ENCODE data around the gene KCNRG.

The KCNRG gene

DNA sequence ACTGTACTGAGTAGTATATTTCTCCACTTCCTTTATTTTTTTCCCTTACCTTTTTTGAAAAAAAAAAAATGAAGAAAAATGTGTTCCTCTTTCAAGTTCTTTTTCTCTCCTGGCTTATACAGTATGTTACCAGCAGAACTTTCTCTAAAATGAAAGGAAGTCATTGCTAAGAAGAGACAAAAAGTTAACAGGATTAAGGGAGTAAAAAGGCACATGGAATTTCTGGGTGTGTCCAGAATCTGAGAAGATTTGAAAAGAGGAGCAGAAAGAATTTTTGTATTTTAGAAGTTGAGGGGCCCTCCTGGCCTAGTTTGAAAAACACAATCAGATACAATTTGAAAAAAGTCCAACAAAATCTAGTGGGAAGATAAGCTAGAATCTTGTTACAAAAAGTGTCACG, 39.4 kb upstream of the KCNRG start:
- H3K27me3 ChIP-seq (ENCODE audit: insufficient read depth, low read length, poor library complexity, severe bottlenecking) = no peaks in the 10 kb centered on the region
- no peaks in the 10 kb centered on the region for H3F3A ChIP-seq (ENCODE audit: low read depth)
- H3K9me2 ChIP-seq (replicated peaks; ENCODE audit: low read depth, low read length) = no peaks in the 10 kb centered on the region
- TF ChIP-seq, protein P1, sequence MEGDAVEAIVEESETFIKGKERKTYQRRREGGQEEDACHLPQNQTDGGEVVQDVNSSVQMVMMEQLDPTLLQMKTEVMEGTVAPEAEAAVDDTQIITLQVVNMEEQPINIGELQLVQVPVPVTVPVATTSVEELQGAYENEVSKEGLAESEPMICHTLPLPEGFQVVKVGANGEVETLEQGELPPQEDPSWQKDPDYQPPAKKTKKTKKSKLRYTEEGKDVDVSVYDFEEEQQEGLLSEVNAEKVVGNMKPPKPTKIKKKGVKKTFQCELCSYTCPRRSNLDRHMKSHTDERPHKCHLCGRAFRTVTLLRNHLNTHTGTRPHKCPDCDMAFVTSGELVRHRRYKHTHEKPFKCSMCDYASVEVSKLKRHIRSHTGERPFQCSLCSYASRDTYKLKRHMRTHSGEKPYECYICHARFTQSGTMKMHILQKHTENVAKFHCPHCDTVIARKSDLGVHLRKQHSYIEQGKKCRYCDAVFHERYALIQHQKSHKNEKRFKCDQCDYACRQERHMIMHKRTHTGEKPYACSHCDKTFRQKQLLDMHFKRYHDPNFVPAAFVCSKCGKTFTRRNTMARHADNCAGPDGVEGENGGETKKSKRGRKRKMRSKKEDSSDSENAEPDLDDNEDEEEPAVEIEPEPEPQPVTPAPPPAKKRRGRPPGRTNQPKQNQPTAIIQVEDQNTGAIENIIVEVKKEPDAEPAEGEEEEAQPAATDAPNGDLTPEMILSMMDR (conservative IDR thresholded peaks at IDR 0.05; ENCODE audit: low read length) = no peak
- no peak for TF ChIP-seq EZH2phosphoT487 (IDR thresholded peaks at IDR 0.05; ENCODE audit: borderline replicate concordance)
- H4K20me1 ChIP-seq (ENCODE audit: insufficient read depth, low read length, poor library complexity, severe bottlenecking) = no peaks in the 10 kb centered on the region
- H2AFZ ChIP-seq (ENCODE audit: low read length) = no peak overlapping the region
- H3K4me2 ChIP-seq (ENCODE audit: low read depth, low read length, poor library complexity, severe bottlenecking) = no peak overlapping the region
- H3K4me3 ChIP-seq (ENCODE audit: low read length, poor library complexity, severe bottlenecking) = no peak overlapping the region
- H3K4me1 ChIP-seq (ENCODE audit: insufficient read depth, low read length, poor library complexity, severe bottlenecking) = peaks cover 9% of the 10 kb centered on the region
- no peak overlapping the region for H3K9ac ChIP-seq (ENCODE audit: low read depth, low read length, poor library complexity, severe bottlenecking)
- no peaks in the 10 kb centered on the region for H3K9me3 ChIP-seq (ENCODE audit: insufficient read depth, low read depth, low read length)
- H3K36me3 ChIP-seq (ENCODE audit: insufficient read depth, low read length) = no peaks in the 10 kb centered on the region
- no peaks in the 10 kb centered on the region for H3K79me2 ChIP-seq (ENCODE audit: insufficient read depth, low read length)

DNA sequence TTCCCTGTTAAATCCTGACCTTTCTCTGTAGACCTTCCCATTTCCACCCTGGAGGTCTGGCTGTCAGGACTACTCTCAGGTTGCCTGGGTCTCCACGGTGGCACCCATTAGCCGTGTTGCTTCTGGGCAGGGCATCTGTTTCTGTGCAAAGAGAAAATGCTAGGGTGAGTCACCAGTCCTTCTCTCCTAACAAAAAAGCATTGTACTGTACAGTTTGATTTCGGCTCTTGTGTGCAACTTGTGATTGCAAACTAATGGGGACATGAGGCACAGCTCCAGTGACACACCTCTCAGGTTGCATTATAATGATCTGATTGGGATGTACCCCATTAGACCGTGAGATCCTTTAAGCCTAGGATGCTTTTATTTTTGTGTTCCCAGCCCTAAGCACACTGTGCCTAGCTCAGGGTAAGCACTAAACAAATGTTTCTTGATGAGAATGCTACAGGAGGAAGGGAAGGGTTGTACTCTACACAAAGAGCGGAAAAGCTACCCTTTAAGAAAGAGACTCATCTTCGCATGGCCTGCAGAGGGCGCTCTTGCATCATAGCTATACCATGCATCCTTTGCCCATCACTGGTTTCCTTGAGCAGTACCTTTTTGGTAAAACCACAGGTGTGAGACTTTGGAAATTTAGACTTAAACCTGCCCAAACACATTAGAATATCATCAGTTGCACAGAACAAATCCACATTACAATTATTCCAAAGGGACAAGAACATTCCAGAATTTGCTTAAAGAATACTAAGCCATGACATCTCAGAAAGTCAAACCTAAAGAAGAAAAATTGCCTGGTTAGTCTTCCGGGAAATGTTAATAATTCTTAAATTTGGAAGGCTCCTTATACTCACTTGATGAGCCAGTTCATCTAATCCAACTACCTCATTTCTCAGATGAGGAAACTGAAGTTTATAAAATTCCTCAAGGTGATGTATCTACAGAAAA, 38.7 kb upstream of the KCNRG start:
- H2AFZ ChIP-seq (ENCODE audit: low read length) = no peak overlapping the region
- H3K79me2 ChIP-seq (ENCODE audit: insufficient read depth, low read length) = no peaks in the 10 kb centered on the region
- H3K9me3 ChIP-seq (ENCODE audit: insufficient read depth, low read depth, low read length) = no peaks in the 10 kb centered on the region
- H3F3A ChIP-seq (ENCODE audit: low read depth) = no peaks in the 10 kb centered on the region
- H3K27me3 ChIP-seq (ENCODE audit: insufficient read depth, low read length, poor library complexity, severe bottlenecking) = no peaks in the 10 kb centered on the region
- TF ChIP-seq EZH2phosphoT487 (IDR thresholded peaks at IDR 0.05; ENCODE audit: borderline replicate concordance) = no peak
- TF ChIP-seq, protein P1 (conservative IDR thresholded peaks at IDR 0.05; ENCODE audit: low read length) = peak; percentile 99
- no peak overlapping the region for H3K4me3 ChIP-seq (ENCODE audit: low read length, poor library complexity, severe bottlenecking)
- no peaks in the 10 kb centered on the region for H3K9me2 ChIP-seq (replicated peaks; ENCODE audit: low read depth, low read length)
- peaks cover 9% of the 10 kb centered on the region for H3K4me1 ChIP-seq (ENCODE audit: insufficient read depth, low read length, poor library complexity, severe bottlenecking)
- no peaks in the 10 kb centered on the region for H3K36me3 ChIP-seq (ENCODE audit: insufficient read depth, low read length)
- H3K9ac ChIP-seq (ENCODE audit: low read depth, low read length, poor library complexity, severe bottlenecking) = no peak overlapping the region
- no peaks in the 10 kb centered on the region for H4K20me1 ChIP-seq (ENCODE audit: insufficient read depth, low read length, poor library complexity, severe bottlenecking)
- H3K4me2 ChIP-seq (ENCODE audit: low read depth, low read length, poor library complexity, severe bottlenecking) = no peak overlapping the region

DNA sequence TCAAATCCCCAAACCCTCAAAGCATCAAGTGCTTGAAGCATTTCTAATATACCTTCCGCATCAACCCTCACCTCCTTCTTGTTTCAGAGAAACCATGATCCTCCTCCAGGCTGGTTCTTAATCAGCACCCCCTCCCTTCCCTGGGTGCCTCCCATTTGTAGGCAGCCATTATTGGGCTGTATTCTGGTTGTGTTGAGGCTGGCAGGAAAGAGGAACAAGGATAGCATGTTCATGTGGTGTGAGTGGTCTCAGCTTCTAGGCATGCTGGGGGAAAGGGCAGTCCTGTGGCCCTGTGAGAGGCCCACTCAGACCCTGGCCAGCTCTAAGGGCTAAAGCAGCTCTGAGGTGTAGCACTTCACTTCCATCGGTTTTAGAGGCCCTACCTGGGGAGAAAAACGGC, 37.3 kb upstream of the KCNRG start:
- no peaks in the 10 kb centered on the region for H4K20me1 ChIP-seq (ENCODE audit: insufficient read depth, low read length, poor library complexity, severe bottlenecking)
- H2AFZ ChIP-seq (ENCODE audit: low read length) = no peak overlapping the region
- H3K9me2 ChIP-seq (replicated peaks; ENCODE audit: low read depth, low read length) = no peaks in the 10 kb centered on the region
- H3K4me3 ChIP-seq (ENCODE audit: low read length, poor library complexity, severe bottlenecking) = no peak overlapping the region
- H3K27me3 ChIP-seq (ENCODE audit: insufficient read depth, low read length, poor library complexity, severe bottlenecking) = no peaks in the 10 kb centered on the region
- TF ChIP-seq, protein P1 (conservative IDR thresholded peaks at IDR 0.05; ENCODE audit: low read length) = no peak
- no peak for TF ChIP-seq EZH2phosphoT487 (IDR thresholded peaks at IDR 0.05; ENCODE audit: borderline replicate concordance)
- no peaks in the 10 kb centered on the region for H3F3A ChIP-seq (ENCODE audit: low read depth)
- H3K79me2 ChIP-seq (ENCODE audit: insufficient read depth, low read length) = no peaks in the 10 kb centered on the region
- no peak overlapping the region for H3K9ac ChIP-seq (ENCODE audit: low read depth, low read length, poor library complexity, severe bottlenecking)
- H3K9me3 ChIP-seq (ENCODE audit: insufficient read depth, low read depth, low read length) = no peaks in the 10 kb centered on the region
- H3K4me1 ChIP-seq (ENCODE audit: insufficient read depth, low read length, poor library complexity, severe bottlenecking) = peaks cover 9% of the 10 kb centered on the region
- H3K4me2 ChIP-seq (ENCODE audit: low read depth, low read length, poor library complexity, severe bottlenecking) = no peak overlapping the region
- H3K36me3 ChIP-seq (ENCODE audit: insufficient read depth, low read length) = no peaks in the 10 kb centered on the region
